Neural progenitor cell (in vitro differentiated cells): ENCODE data around the gene GINS1. TPM values are rescaled to one million over a fixed set of nuclear protein-coding genes. Genes with fewer than 3 reads are reported as not detected.
"Not testable (repeated sequence)": the region's sequence is repeated elsewhere in the genome, so short reads cannot be mapped to it uniquely, and the experiment has no call there.

Experiments used
- DNase-seq: peaks from one replicate; pipeline ENCODE4 v3.0.0-alpha.2; 2016; ENCODE audit warnings: low spot score
- H2AFZ ChIP-seq: fragments of 200-600 bp; sonication (generic); replicated peaks from 2 replicates; pipeline ENCODE4 v1.6.1; 2016; ENCODE audit warnings: antibody characterized with exemption
- H3F3A ChIP-seq: fragments of 200-600 bp; sonication (generic); 2 replicates; pipeline ENCODE4 v1.6.1; 2016; ENCODE audit warnings: antibody characterized with exemption, low read depth
- H3K27ac ChIP-seq: fragments of 200-600 bp; sonication (generic); 2 replicates; pipeline ENCODE4 v1.5.1; 2016; ENCODE audit warnings: mild to moderate bottlenecking
- H3K27me3 ChIP-seq: fragments of 200-600 bp; sonication (generic); 2 replicates; pipeline ENCODE4 v1.6.1; 2016; ENCODE audit warnings: mild to moderate bottlenecking, moderate library complexity
- H3K36me3 ChIP-seq: fragments of 200-600 bp; sonication (generic); 2 replicates; pipeline ENCODE4 v1.5.1; 2016
- H3K4me1 ChIP-seq: fragments of 200-600 bp; sonication (generic); 2 replicates; pipeline ENCODE4 v1.6.1; 2016; ENCODE audit warnings: mixed run types
- H3K4me2 ChIP-seq: fragments of 200-600 bp; sonication (generic); 2 replicates; pipeline ENCODE4 v1.6.1; 2016
- H3K4me3 ChIP-seq: fragments of 200-600 bp; sonication (generic); 2 replicates; pipeline ENCODE4 v1.5.1; 2016
- H3K79me2 ChIP-seq: fragments of 200-600 bp; sonication (generic); 2 replicates; pipeline ENCODE4 v1.6.1; 2016; ENCODE audit warnings: low read depth
- H3K9ac ChIP-seq: fragments of 200-600 bp; sonication (generic); 2 replicates; pipeline ENCODE4 v1.6.1; 2016
- H3K9me3 ChIP-seq: fragments of 200-600 bp; sonication (generic); 2 replicates; pipeline ENCODE4 v1.5.1; 2016; ENCODE audit warnings: low read depth
- H4K20me1 ChIP-seq: fragments of 200-600 bp; sonication (generic); 2 replicates; pipeline ENCODE4 v1.6.1; 2016; ENCODE audit warnings: low read depth
- H3K27ac Mint-ChIP-seq: 3 replicates; pipeline ENCODE4 v1.8.0; 2021; ENCODE audit warnings: mixed read lengths
- H3K27me3 Mint-ChIP-seq: 2 replicates; pipeline ENCODE4 v1.8.0; 2022; ENCODE audit warnings: low read depth, mild to moderate bottlenecking, inconsistent platforms, moderate library complexity, mixed read lengths; ENCODE audit not compliant: insufficient read depth
- H3K36me3 Mint-ChIP-seq: 3 replicates; pipeline ENCODE4 v1.8.0; 2021; ENCODE audit warnings: mixed read lengths
- H3K4me1 Mint-ChIP-seq: 3 replicates; pipeline ENCODE4 v1.8.0; 2021; ENCODE audit warnings: mixed read lengths
- H3K4me3 Mint-ChIP-seq: 3 replicates; pipeline ENCODE4 v1.8.0; 2021; ENCODE audit warnings: mild to moderate bottlenecking, moderate library complexity, mixed read lengths
- H3K9me3 Mint-ChIP-seq: 3 replicates; pipeline ENCODE4 v1.8.0; 2020; ENCODE audit warnings: mixed read lengths
- EZH2 ChIP-seq: fragments of 200-600 bp; sonication (generic); IDR thresholded peaks from 2 replicates; pipeline ENCODE4 v1.6.1; 2017; ENCODE audit warnings: antibody characterized with exemption, mild to moderate bottlenecking, moderate library complexity
- EZH2phosphoT487 ChIP-seq: fragments of 200-600 bp; sonication (generic); IDR thresholded peaks from 2 replicates; pipeline ENCODE4 v1.6.1; 2017; ENCODE audit warnings: antibody characterized with exemption
- total RNA-seq: library from RNA; depleted of rRNA; stranded (reverse); fragments of >200 nt; gene quantifications from 2 replicates; pipeline ENCODE4 v1.2.3, GENCODE V29; 2015; ENCODE audit warnings: low replicate concordance
- TF ChIP-seq, protein P1 (sequence below): fragments of 200-600 bp; sonication (generic); IDR thresholded peaks from 2 replicates; pipeline ENCODE4 v1.5.1; 2017; ENCODE audit warnings: antibody characterized with exemption, mild to moderate bottlenecking

Gene GINS1
- total RNA-seq, 1 donor from 2014 or later: 69.6 TPM

DNA sequence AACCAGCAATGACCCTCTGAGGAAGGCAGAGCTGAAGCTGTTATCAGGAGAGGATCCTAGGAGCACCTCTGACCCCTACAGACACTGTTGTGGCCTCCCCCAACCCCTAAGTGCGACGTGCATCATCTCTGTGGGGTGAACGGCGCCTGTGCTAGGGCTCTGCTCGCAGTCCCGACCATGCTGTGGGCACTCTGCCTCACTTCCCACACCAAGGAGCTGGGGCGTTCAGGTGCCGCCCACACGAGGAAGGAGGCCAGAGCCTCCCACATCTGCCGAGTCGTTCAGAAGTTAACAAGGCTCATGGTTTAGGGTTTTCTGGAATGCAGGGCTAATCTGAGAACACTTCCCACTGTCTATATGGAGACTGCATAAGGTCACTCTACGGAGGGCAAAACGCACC, 62.1 kb downstream of the GINS1 start:
- no peak overlapping the region for H3K4me3 ChIP-seq
- no peaks in the 10 kb centered on the region for H3K9me3 ChIP-seq
- no peaks in the 10 kb centered on the region for H3K4me1 ChIP-seq
- no peaks in the 10 kb centered on the region for H3K27me3 ChIP-seq
- no peak for DNase-seq
- Mint-ChIP-seq H3K4me3 (no peak overlapping the region), H3K27ac (peak overlapping the region; percentile 6), H3K36me3 (peaks cover 43% of the 10 kb centered on the region), H3K27me3 (no peaks in the 10 kb centered on the region), H3K4me1 (no peaks in the 10 kb centered on the region), H3K9me3 (no peaks in the 10 kb centered on the region)
- H3F3A ChIP-seq: no peaks in the 10 kb centered on the region
- no peak for TF ChIP-seq EZH2phosphoT487
- TF ChIP-seq EZH2: no peak
- TF ChIP-seq, protein P1, sequence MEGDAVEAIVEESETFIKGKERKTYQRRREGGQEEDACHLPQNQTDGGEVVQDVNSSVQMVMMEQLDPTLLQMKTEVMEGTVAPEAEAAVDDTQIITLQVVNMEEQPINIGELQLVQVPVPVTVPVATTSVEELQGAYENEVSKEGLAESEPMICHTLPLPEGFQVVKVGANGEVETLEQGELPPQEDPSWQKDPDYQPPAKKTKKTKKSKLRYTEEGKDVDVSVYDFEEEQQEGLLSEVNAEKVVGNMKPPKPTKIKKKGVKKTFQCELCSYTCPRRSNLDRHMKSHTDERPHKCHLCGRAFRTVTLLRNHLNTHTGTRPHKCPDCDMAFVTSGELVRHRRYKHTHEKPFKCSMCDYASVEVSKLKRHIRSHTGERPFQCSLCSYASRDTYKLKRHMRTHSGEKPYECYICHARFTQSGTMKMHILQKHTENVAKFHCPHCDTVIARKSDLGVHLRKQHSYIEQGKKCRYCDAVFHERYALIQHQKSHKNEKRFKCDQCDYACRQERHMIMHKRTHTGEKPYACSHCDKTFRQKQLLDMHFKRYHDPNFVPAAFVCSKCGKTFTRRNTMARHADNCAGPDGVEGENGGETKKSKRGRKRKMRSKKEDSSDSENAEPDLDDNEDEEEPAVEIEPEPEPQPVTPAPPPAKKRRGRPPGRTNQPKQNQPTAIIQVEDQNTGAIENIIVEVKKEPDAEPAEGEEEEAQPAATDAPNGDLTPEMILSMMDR: no peak
- no peak overlapping the region for H3K27ac ChIP-seq
- H3K36me3 ChIP-seq: no peaks in the 10 kb centered on the region
- no peaks in the 10 kb centered on the region for H4K20me1 ChIP-seq
- H3K79me2 ChIP-seq: no peaks in the 10 kb centered on the region
- no peak overlapping the region for H3K4me2 ChIP-seq
- no peak overlapping the region for H3K9ac ChIP-seq
- no peak overlapping the region for H2AFZ ChIP-seq

DNA sequence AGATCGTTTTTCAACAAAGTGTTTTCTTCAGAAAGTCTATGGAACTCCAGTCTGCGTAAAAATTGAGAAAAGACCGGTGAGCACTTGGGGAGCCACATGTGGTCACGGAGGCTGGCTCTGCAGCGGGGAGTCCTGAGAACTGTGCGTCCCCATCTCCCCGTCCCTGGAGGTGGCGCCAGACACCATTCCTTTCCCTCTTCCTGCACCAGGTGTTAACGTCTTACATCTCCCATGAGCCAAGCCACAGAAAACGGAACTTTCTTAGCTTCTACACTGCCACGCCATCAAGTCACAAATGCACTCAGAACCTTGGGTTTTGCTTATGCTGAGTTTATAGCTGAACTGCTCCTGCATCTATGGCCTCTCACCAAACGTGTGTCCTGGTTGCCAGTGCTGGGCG, 62.6 kb downstream of the GINS1 start:
- no peak overlapping the region for H3K4me3 ChIP-seq
- H3K79me2 ChIP-seq: no peaks in the 10 kb centered on the region
- no peaks in the 10 kb centered on the region for H3K4me1 ChIP-seq
- no peak overlapping the region for H2AFZ ChIP-seq
- no peaks in the 10 kb centered on the region for H3K9me3 Mint-ChIP-seq
- no peaks in the 10 kb centered on the region for H3K4me1 Mint-ChIP-seq
- H3K4me3 Mint-ChIP-seq: no peak overlapping the region
- peak; percentile 68 for DNase-seq
- no peaks in the 10 kb centered on the region for H3F3A ChIP-seq
- H3K27ac ChIP-seq: no peak overlapping the region
- no peaks in the 10 kb centered on the region for H3K27me3 ChIP-seq
- peak overlapping the region; percentile 6 for H3K27ac Mint-ChIP-seq
- peaks cover 41% of the 10 kb centered on the region for H3K36me3 Mint-ChIP-seq
- H3K27me3 Mint-ChIP-seq: no peaks in the 10 kb centered on the region
- TF ChIP-seq EZH2phosphoT487: no peak
- TF ChIP-seq, protein P1: peak; percentile 72
- no peak overlapping the region for H3K9ac ChIP-seq
- H3K4me2 ChIP-seq: no peak overlapping the region
- no peaks in the 10 kb centered on the region for H4K20me1 ChIP-seq
- H3K36me3 ChIP-seq: no peaks in the 10 kb centered on the region
- H3K9me3 ChIP-seq: no peaks in the 10 kb centered on the region

DNA sequence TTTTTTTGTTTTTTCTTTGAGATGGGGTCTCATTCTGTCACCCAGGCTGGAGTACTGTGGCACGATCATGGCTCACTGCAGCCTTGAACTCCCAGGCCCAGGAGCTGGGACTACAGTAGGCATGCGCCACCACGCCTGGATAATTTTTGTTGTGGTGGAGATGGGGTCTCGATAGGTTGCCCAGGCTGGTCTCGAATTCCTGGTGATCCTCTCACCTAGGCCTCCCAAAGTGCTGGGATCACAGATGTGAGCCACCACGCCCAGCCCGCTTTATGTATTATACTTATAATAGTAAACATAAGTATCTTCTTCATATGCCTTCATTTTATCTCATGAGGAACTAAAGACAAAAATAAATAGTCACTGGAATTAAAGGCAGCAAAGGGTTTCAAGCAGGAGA, 63.5 kb downstream of the GINS1 start:
- Mint-ChIP-seq H3K36me3 (peaks cover 43% of the 10 kb centered on the region), H3K9me3 (no peaks in the 10 kb centered on the region), H3K4me3 (no peak overlapping the region), H3K4me1 (no peaks in the 10 kb centered on the region), H3K27me3 (no peaks in the 10 kb centered on the region), H3K27ac (no peak overlapping the region)
- Histone ChIP-seq H3K4me2 (no peak overlapping the region), H3K4me1 (no peaks in the 10 kb centered on the region), H3K9me3 (no peaks in the 10 kb centered on the region), H4K20me1 (no peaks in the 10 kb centered on the region), H3K27ac (no peak overlapping the region), H3K9ac (no peak overlapping the region), H2AFZ (no peak overlapping the region), H3F3A (no peaks in the 10 kb centered on the region), H3K27me3 (no peaks in the 10 kb centered on the region), H3K79me2 (no peaks in the 10 kb centered on the region), H3K36me3 (no peaks in the 10 kb centered on the region), H3K4me3 (no peak overlapping the region)
- no peak for DNase-seq
- TF ChIP-seq, protein P1: no peak
- TF ChIP-seq EZH2 (no peak), EZH2phosphoT487 (no peak)

GRCh38 chr20:25473297-25473696, 65.8 kb downstream of the GINS1 start:
- H3K4me1 ChIP-seq, H2AFZ ChIP-seq, H3K27me3 Mint-ChIP-seq, DNase-seq, H4K20me1 ChIP-seq, H3K27ac ChIP-seq, H3K4me3 ChIP-seq, H3K4me1 Mint-ChIP-seq, H3K79me2 ChIP-seq, H3K27ac Mint-ChIP-seq, H3K9me3 Mint-ChIP-seq, H3K4me2 ChIP-seq, H3F3A ChIP-seq, H3K9ac ChIP-seq, H3K27me3 ChIP-seq, H3K4me3 Mint-ChIP-seq, H3K9me3 ChIP-seq, H3K36me3 ChIP-seq: not testable (repeated sequence)
- H3K36me3 Mint-ChIP-seq: peaks cover 36% of the 10 kb centered on the region
